ENCODE results near the gene ABCB11. TPM values are rescaled to one million over a fixed set of nuclear protein-coding genes. Genes with fewer than 3 reads are reported as not detected.

Gene ABCB11
- total and polyA plus RNA-seq, 9 of the 15 experiments (the other 6 are each of a cell fraction or from before 2014, with no cell fraction given), result 0.04 to 0.51 (median 0.10) TPM; not detected in 1

DNA sequence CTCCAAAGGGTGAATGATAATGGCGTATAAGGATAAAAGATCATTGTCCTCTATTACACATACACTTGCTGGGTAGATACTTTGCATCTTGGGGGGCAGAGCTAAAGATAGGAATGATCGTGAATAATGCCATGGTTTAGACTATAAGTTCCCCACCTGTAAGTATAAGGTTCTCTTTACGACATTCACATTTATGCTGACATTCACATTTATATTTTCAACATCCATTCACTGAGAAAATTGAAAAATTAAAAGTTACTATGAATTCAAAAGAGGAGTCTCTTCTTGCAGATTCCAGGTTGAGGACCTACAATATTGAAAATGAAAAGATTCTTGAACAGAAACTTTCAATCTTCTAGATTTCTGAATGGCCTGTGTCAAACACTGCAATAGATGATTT, 138.8 kb downstream of the ABCB11 start:
- ATAC-seq (no peak), FAIRE-seq (no peak), DNase-seq (ENCODE audit: extremely low read depth in 1 of 4, low spot score in 3 of 4) (no peak)
- Histone ChIP-seq H3K4me2 (ENCODE audit: insufficient read depth, low read length) (no peak overlapping the region), H2AFZ (ENCODE audit: low read depth, low read length) (no peak overlapping the region), H3K9ac (ENCODE audit: insufficient read depth in 1 of 2, low read depth in 2 of 2, low read length in 2 of 2) (no peak overlapping the region), H3K79me2 (ENCODE audit: control insufficient read depth, insufficient read depth, low read length) (peaks cover 21% of the 10 kb centered on the region), H4K20me1 (replicated peaks; ENCODE audit: control insufficient read depth, insufficient read depth, low read length) (no peaks in the 10 kb centered on the region), H3K36me3 (ENCODE audit: control insufficient read depth, insufficient read depth, low read length) (peaks cover 12% of the 10 kb centered on the region; the same call in 2 of the 3 replicates), H3K9me1 (ENCODE audit: control insufficient read depth, insufficient read depth, low read length) (no peaks in the 10 kb centered on the region), H3K27me3 (ENCODE audit: control insufficient read depth in 2 of 2, insufficient read depth in 2 of 2, low read length in 2 of 2) (no peaks in the 10 kb centered on the region), H3K27ac (ENCODE audit: extremely low read depth, low read depth, low read length) (no peak overlapping the region), H3K4me1 (replicated peaks in 1 of 2; ENCODE audit: control insufficient read depth in 2 of 2, insufficient read depth in 2 of 2, low read length in 2 of 2) (peaks cover 0 to 9% of the 10 kb centered on the region in 2 experiments; a peak in 2 of 5 replicates), H3K4me3 (no peak overlapping the region), H3K9me3 (replicated peaks; ENCODE audit: control insufficient read depth, insufficient read depth, low read depth, low read length) (no peaks in the 10 kb centered on the region)
- ChIA-PET POLR2A (interaction anchor here (0.6 to 1.3 kb wide), 2 partner anchors 9 to 247 kb away, joined by 3 read pairs; no protein-coding TSS in a partner anchor), CTCF (ENCODE audit: low intra/inter-chr PET ratio) (no interaction called here)
- BruUV-seq (replicated peaks), result no TSS peak
- in situ Hi-C loops (cut with MboI), result no loop called here
- intact Hi-C loops (cut with micrococcal nuclease), result no loop called here
- 50% methylated on average over 3 of the region's 3 CpGs for WGBS (ENCODE audit: insufficient coverage, low coverage, missing lambda C conversion rate)
- TF ChIP-seq ZNF217 (CRISPR knock-in tag; IDR thresholded peaks at IDR 0.05) (no peak), BRCA1 (IDR thresholded peaks at IDR 0.05) (no peak), BRCA1 (CRISPR knock-in tag; IDR thresholded peaks at IDR 0.05) (no peak), ZNF316 (IDR thresholded peaks at IDR 0.05) (peak; percentile 85), ASH1L (IDR thresholded peaks at IDR 0.05; ENCODE audit: borderline replicate concordance, low read depth, partially characterized antibody) (no peak), ZNF586 (CRISPR knock-in tag; conservative IDR thresholded peaks at IDR 0.05) (no peak), TCFL5 (CRISPR knock-in tag; conservative IDR thresholded peaks at IDR 0.05) (no peak), C11orf30 (IDR thresholded peaks at IDR 0.05; ENCODE audit: low read depth) (peak; percentile 67), SAFB (IDR thresholded peaks at IDR 0.05; ENCODE audit: borderline replicate concordance, low read depth, low read length) (no peak), SMARCE1 (IDR thresholded peaks at IDR 0.05) (no peak), MAFG (tag; conservative IDR thresholded peaks at IDR 0.05) (0 out of 2 replicates have a peak, but pooled peaks have one; percentile 31), ZNF253 (CRISPR knock-in tag; conservative IDR thresholded peaks at IDR 0.05) (no peak), ZNF589 (CRISPR knock-in tag; IDR thresholded peaks at IDR 0.05; ENCODE audit: low read depth) (no peak), ZNF224 (CRISPR knock-in tag; IDR thresholded peaks at IDR 0.05) (no peak), NBN (IDR thresholded peaks at IDR 0.05; ENCODE audit: low read depth) (no peak), DPF2 (IDR thresholded peaks at IDR 0.05) (no peak), NR2C1 (IDR thresholded peaks at IDR 0.05) (no peak), NR2C1 (tag; IDR thresholded peaks at IDR 0.05) (no peak), SUPT5H (IDR thresholded peaks at IDR 0.05) (no peak), ZNF282 (CRISPR knock-in tag; IDR thresholded peaks at IDR 0.05) (no peak), YBX1 (IDR thresholded peaks at IDR 0.05) (no peak)
- TF ChIP-seq, protein P1, sequence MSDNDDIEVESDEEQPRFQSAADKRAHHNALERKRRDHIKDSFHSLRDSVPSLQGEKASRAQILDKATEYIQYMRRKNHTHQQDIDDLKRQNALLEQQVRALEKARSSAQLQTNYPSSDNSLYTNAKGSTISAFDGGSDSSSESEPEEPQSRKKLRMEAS (CRISPR knock-in tag; IDR thresholded peaks at IDR 0.05), result no peak
- TF ChIP-seq, protein P2, sequence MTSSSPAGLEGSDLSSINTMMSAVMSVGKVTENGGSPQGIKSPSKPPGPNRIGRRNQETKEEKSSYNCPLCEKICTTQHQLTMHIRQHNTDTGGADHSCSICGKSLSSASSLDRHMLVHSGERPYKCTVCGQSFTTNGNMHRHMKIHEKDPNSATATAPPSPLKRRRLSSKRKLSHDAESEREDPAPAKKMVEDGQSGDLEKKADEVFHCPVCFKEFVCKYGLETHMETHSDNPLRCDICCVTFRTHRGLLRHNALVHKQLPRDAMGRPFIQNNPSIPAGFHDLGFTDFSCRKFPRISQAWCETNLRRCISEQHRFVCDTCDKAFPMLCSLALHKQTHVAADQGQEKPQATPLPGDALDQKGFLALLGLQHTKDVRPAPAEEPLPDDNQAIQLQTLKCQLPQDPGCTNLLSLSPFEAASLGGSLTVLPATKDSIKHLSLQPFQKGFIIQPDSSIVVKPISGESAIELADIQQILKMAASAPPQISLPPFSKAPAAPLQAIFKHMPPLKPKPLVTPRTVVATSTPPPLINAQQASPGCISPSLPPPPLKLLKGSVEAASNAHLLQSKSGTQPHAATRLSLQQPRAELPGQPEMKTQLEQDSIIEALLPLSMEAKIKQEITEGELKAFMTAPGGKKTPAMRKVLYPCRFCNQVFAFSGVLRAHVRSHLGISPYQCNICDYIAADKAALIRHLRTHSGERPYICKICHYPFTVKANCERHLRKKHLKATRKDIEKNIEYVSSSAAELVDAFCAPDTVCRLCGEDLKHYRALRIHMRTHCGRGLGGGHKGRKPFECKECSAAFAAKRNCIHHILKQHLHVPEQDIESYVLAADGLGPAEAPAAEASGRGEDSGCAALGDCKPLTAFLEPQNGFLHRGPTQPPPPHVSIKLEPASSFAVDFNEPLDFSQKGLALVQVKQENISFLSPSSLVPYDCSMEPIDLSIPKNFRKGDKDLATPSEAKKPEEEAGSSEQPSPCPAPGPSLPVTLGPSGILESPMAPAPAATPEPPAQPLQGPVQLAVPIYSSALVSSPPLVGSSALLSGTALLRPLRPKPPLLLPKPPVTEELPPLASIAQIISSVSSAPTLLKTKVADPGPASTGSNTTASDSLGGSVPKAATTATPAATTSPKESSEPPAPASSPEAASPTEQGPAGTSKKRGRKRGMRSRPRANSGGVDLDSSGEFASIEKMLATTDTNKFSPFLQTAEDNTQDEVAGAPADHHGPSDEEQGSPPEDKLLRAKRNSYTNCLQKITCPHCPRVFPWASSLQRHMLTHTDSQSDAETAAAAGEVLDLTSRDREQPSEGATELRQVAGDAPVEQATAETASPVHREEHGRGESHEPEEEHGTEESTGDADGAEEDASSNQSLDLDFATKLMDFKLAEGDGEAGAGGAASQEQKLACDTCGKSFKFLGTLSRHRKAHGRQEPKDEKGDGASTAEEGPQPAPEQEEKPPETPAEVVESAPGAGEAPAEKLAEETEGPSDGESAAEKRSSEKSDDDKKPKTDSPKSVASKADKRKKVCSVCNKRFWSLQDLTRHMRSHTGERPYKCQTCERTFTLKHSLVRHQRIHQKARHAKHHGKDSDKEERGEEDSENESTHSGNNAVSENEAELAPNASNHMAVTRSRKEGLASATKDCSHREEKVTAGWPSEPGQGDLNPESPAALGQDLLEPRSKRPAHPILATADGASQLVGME (CRISPR knock-in tag; IDR thresholded peaks at IDR 0.05), result no peak
